H1 (cell line): ENCODE results near the gene NPHP4. TPM values are rescaled to one million over a fixed set of nuclear protein-coding genes. Genes with fewer than 3 reads are reported as not detected.

Source experiments
- CTCF ChIA-PET: fragments of 300-600 bp; sonication (Branson Sonifier 250); formaldehyde crosslinking; loops from one replicate; lab custom pipeline; 2021; ENCODE audit not compliant: partially characterized antibody; lab: Charles Lee
- POLR2A ChIA-PET: fragments of 300-600 bp; sonication (Branson Sonifier 250); formaldehyde crosslinking; loops from one replicate; lab custom pipeline; 2021; ENCODE audit warnings: inconsistent platforms; ENCODE audit not compliant: partially characterized antibody; lab: Charles Lee
- DNase-seq, 2 experiments: peaks; one replicate each; pipeline versions ENCODE4 v3.0.0 to v3.0.0-alpha.2; 2010 to 2022; ENCODE audit warnings: low spot score in 2 of 2, low read depth in 1 of 2, mixed read lengths in 1 of 2
- FAIRE-seq: peaks from 2 replicates; lab custom pipeline; 2011; peaks lifted over from hg19 to GRCh38; lab: Jason Lieb, UNC
- H2AFZ ChIP-seq: 2 replicates; pipeline ENCODE4 v1.8.1; 2012; ENCODE audit warnings: low read length, inconsistent platforms
- H2AK5ac ChIP-seq: 2 replicates; pipeline ENCODE4 v1.6.1; 2013; ENCODE audit warnings: low read depth, low read length
- H2BK120ac ChIP-seq: replicated peaks from 2 replicates; pipeline ENCODE3; 2013; ENCODE audit warnings: low read depth, low read length, inconsistent platforms
- H2BK12ac ChIP-seq: 2 replicates; pipeline ENCODE4 v1.6.1; 2013; ENCODE audit warnings: low read depth, low read length
- H2BK15ac ChIP-seq: 2 replicates; pipeline ENCODE4 v1.6.1; 2013; ENCODE audit warnings: low read length
- H2BK20ac ChIP-seq: 2 replicates; pipeline ENCODE4 v1.6.1; 2013; ENCODE audit warnings: low read length
- H2BK5ac ChIP-seq: 2 replicates; pipeline ENCODE4 v1.6.1; 2013; ENCODE audit warnings: low read depth, low read length
- H3K14ac ChIP-seq: 2 replicates; pipeline ENCODE4 v1.6.1; 2013; ENCODE audit warnings: inconsistent platforms; ENCODE audit not compliant: insufficient read length
- H3K18ac ChIP-seq: 2 replicates; pipeline ENCODE4 v1.6.1; 2013; ENCODE audit warnings: low read length; ENCODE audit errors: extremely low read depth
- H3K23ac ChIP-seq: 2 replicates; pipeline ENCODE4 v1.6.1; 2013; ENCODE audit warnings: inconsistent platforms; ENCODE audit not compliant: insufficient read length
- H3K23me2 ChIP-seq: 2 replicates; pipeline ENCODE4 v1.6.1; 2013; ENCODE audit warnings: low read depth, low read length
- H3K27ac ChIP-seq: 2 replicates; pipeline ENCODE4 v1.6.1; 2011; ENCODE audit warnings: low read depth, low read length, inconsistent platforms
- H3K27me3 ChIP-seq, 4 experiments: replicated peaks in 1 of 4; 1 replicate in 1 of 4; 2 replicates in 3 of 4; pipeline versions ENCODE4 v1.6.1 to v1.8.1; 2011 to 2013; ENCODE audit warnings: low read length in 3 of 4, mild to moderate bottlenecking in 3 of 4, inconsistent platforms in 2 of 4, mixed read lengths in 2 of 4, moderate library complexity in 1 of 4; ENCODE audit not compliant: control insufficient read depth in 3 of 4, insufficient read depth in 3 of 4; ENCODE audit errors: extremely low read depth in 1 of 4
- H3K36me3 ChIP-seq, 4 experiments: 2 replicates each; pipeline versions ENCODE4 v1.6.1 to v1.8.1; 2011 to 2013; ENCODE audit warnings: mild to moderate bottlenecking in 4 of 4, low read length in 3 of 4, moderate library complexity in 2 of 4, control low read depth in 1 of 4, inconsistent platforms in 1 of 4; ENCODE audit not compliant: insufficient read depth in 4 of 4, control insufficient read depth in 2 of 4
- H3K4ac ChIP-seq: replicated peaks from 2 replicates; pipeline ENCODE3; 2013; ENCODE audit warnings: low read length, low read depth, mixed read lengths, inconsistent platforms; ENCODE audit not compliant: insufficient read length
- H3K4me1 ChIP-seq, 4 experiments: replicated peaks in 1 of 4; 1 replicate in 1 of 4; 2 replicates in 3 of 4; pipeline versions ENCODE4 v1.6.1 to v1.8.1; 2011 to 2013; ENCODE audit warnings: low read length in 3 of 4, inconsistent platforms in 2 of 4, mixed read lengths in 1 of 4; ENCODE audit not compliant: insufficient read depth in 4 of 4, control insufficient read depth in 3 of 4
- H3K4me2 ChIP-seq, 2 experiments: 2 replicates each; pipeline versions ENCODE4 v1.6.1 to v1.8.1; 2011 to 2013; ENCODE audit warnings: low read depth in 2 of 2, low read length in 2 of 2, control low read depth in 1 of 2, inconsistent platforms in 1 of 2, mild to moderate bottlenecking in 1 of 2; ENCODE audit not compliant: insufficient read depth in 1 of 2
- H3K4me3 ChIP-seq, 4 experiments: fragments of 200-600, 300-600 bp in 1 of 4; sonication (generic), shearing (Covaris generic), sonication (Bioruptor Twin) in 1 of 4; 2 replicates each; pipeline versions ENCODE4 v1.5.1 to v1.8.1; 2011 to 2016; ENCODE audit warnings: low read length in 4 of 4, low read depth in 3 of 4, control low read depth in 2 of 4, inconsistent platforms in 2 of 4, mild to moderate bottlenecking in 2 of 4, mixed read lengths in 1 of 4, moderate library complexity in 1 of 4; ENCODE audit not compliant: insufficient read depth in 2 of 4; ENCODE audit errors: extremely low read depth in 1 of 4
- H3K56ac ChIP-seq: replicated peaks from 2 replicates; pipeline ENCODE3; 2013; ENCODE audit warnings: low read depth, mild to moderate bottlenecking, mixed read lengths, low read length, inconsistent platforms; ENCODE audit not compliant: insufficient read length
- H3K79me1 ChIP-seq: 2 replicates; pipeline ENCODE4 v1.6.1; 2013; ENCODE audit warnings: low read depth, low read length, control low read depth
- H3K79me2 ChIP-seq, 2 experiments: 2 replicates each; pipeline versions ENCODE4 v1.6.1 to v1.8.1; 2012 to 2013; ENCODE audit warnings: low read length in 2 of 2, mild to moderate bottlenecking in 2 of 2, inconsistent platforms in 1 of 2; ENCODE audit not compliant: insufficient read depth in 2 of 2, control insufficient read depth in 1 of 2
- H3K9ac ChIP-seq, 4 experiments: replicated peaks in 1 of 4; 1 replicate in 1 of 4; 2 replicates in 3 of 4; pipeline versions ENCODE4 v1.6.1 to v1.8.1; 2011 to 2013; ENCODE audit warnings: low read depth in 3 of 4, low read length in 3 of 4, control low read depth in 2 of 4, mild to moderate bottlenecking in 2 of 4, moderate library complexity in 2 of 4, inconsistent platforms in 1 of 4; ENCODE audit errors: extremely low read depth in 1 of 4
- H3K9me3 ChIP-seq, 2 experiments: 2 replicates each; pipeline versions ENCODE4 v1.6.1 to v1.8.1; 2012 to 2013; ENCODE audit warnings: mild to moderate bottlenecking in 2 of 2, moderate library complexity in 2 of 2, control low read depth in 1 of 2, inconsistent platforms in 1 of 2, low read depth in 1 of 2, low read length in 1 of 2, mixed read lengths in 1 of 2; ENCODE audit not compliant: insufficient read depth in 2 of 2
- H4K20me1 ChIP-seq, 2 experiments: replicated peaks in 1 of 2; 2 replicates each; pipeline versions ENCODE3 to v1.8.1; 2011 to 2013; ENCODE audit warnings: inconsistent platforms in 2 of 2, low read length in 2 of 2, mild to moderate bottlenecking in 1 of 2; ENCODE audit not compliant: insufficient read depth in 2 of 2, control insufficient read depth in 1 of 2
- H4K5ac ChIP-seq: 2 replicates; pipeline ENCODE4 v1.6.1; 2013; ENCODE audit warnings: low read length, low read depth, mixed read lengths, inconsistent platforms; ENCODE audit not compliant: insufficient read length
- H4K8ac ChIP-seq: 2 replicates; pipeline ENCODE4 v1.8.0; 2013; ENCODE audit warnings: mild to moderate bottlenecking, moderate library complexity, low read length, inconsistent platforms; ENCODE audit not compliant: insufficient read depth; ENCODE audit errors: extremely low read depth
- H4K91ac ChIP-seq: replicated peaks from 2 replicates; pipeline ENCODE3; 2013; ENCODE audit warnings: low read length, mixed read lengths, inconsistent platforms; ENCODE audit not compliant: insufficient read length
- SP4 ChIP-seq: IDR thresholded peaks from 2 replicates; pipeline ENCODE4 v1.6.1; 2012; ENCODE audit warnings: low read length, inconsistent platforms
- WGBS, 2 experiments: shearing (Covaris generic) in 1 of 2; methylation state at CpG; one replicate each; pipeline versions ENCODE4 v1.1.6 to v1.1.7; 2013 to 2015; ENCODE audit warnings: low lambda C conversion rate in 2 of 2, mixed read lengths in 2 of 2, inconsistent platforms in 1 of 2, low coverage in 1 of 2, missing lambda C conversion rate in 1 of 2; ENCODE audit not compliant: insufficient replicate concordance in 2 of 2, insufficient coverage in 1 of 2, insufficient read length in 1 of 2; ENCODE audit errors: extremely low coverage in 1 of 2, missing lambda C conversion rate in 1 of 2; 5-methylcytosine and 5-hydroxymethylcytosine counted together
- polyA plus RNA-seq, 7 experiments: library from polyadenylated mRNA; depleted of rRNA in 3 of 7; stranded (reverse) in 5 of 7; unstranded in 2 of 7; fragments of >200 nt in 5 of 7; fragments of 200-250 nt in 2 of 7; gene quantifications; 1 replicate in 5 of 7; 2 replicates in 1 of 7; 4 replicates in 1 of 7; pipeline versions ENCODE4 v1.2.1 to v1.2.3, GENCODE V29; 2011 to 2013; ENCODE audit warnings: missing spikeins in 2 of 7, mixed read lengths in 2 of 7
- total RNA-seq: library from RNA; stranded (reverse); fragmentation: NEBNext Ultra II Directional; extraction: Animal tissue kit (Norgen Biotek cat#: 25700); gene quantifications from 2 replicates; pipeline ENCODE4 v1.2.1, GENCODE V29; 2021

NPHP4 gene
- total and polyA plus RNA-seq, 2 of the 8 experiments (the other 6 are each of a cell fraction or from before 2014, with no cell fraction given) = 5.8 to 14.0 TPM

- Histone ChIP-seq H3K9ac (no peak overlapping the region), H2BK15ac (no peak overlapping the region), H3K4ac (no peak overlapping the region), H3K27ac (no peak overlapping the region), H3K4me2 (no peak overlapping the region), H3K56ac (no peak overlapping the region), H3K4me3 (no peak overlapping the region), H2AK5ac (no peak overlapping the region), H2BK120ac (no peak overlapping the region), H4K8ac (no peak overlapping the region), H3K18ac (no peak overlapping the region), H3K79me1 (no peaks in the 10 kb centered on the region), H3K27me3 (no peaks in the 10 kb centered on the region), H4K5ac (no peak overlapping the region), H2BK12ac (no peak overlapping the region), H4K20me1 (peaks cover 0 to 3% of the 10 kb centered on the region in 2 experiments), H3K79me2 (no peaks in the 10 kb centered on the region), H3K4me1 (peaks cover 5 to 13% (median 9%) of the 10 kb centered on the region in 4 experiments), H3K14ac (no peak overlapping the region), H2BK5ac (no peak overlapping the region), H2BK20ac (no peak overlapping the region), H3K36me3 (no peaks in the 10 kb centered on the region), H3K23ac (no peak overlapping the region), H3K9me3 (no peaks in the 10 kb centered on the region; a peak in 1 of 4 replicates), H2AFZ (no peak overlapping the region), H3K23me2 (peaks cover 2% of the 10 kb centered on the region; the same call in 1 of the 2 replicates), H4K91ac (no peak overlapping the region)
- 91% methylated on average over 16 of the region's 16 CpGs; no CpG with 5 or more reads in 1 of the 2 experiments for WGBS, 2 experiments
- DNase-seq (no peak), FAIRE-seq (no peak)
- POLR2A ChIA-PET = no interaction called here
- CTCF ChIA-PET = interaction anchor here (0.9 to 2.8 kb wide), 10 partner anchors 15 to 466 kb away, joined by 3 to 21 read pairs (median 4); no protein-coding TSS in a partner anchor
- TF ChIP-seq SP4 = no peak
These were observed 16.0 kb downstream of the NPHP4 start for GRCh38 chr1:5976231-5976630.
